Measurements from ENCODE around the gene SH3BP1.

SH3BP1 gene

DNA sequence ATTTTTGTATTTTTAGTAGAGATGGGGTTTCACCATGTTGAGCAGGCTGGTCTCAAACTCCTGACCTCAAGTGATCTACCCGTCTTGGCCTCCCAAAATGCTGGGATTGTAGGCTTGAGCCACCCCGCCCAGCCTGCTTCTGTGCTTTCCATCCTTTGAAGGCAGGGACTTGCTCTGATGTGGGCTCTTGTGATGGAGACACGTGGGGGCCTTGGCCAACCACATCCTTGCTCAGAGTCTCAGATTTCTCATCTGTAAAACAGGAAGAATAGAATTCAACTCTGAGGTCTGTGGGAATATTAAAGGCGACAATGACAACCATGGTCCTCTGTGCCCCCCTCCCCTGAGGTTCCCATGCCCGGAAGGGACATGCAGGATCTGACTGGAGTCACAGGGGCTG, 34.6 kb upstream of the SH3BP1 start:
- TF ChIP-seq, protein P1, sequence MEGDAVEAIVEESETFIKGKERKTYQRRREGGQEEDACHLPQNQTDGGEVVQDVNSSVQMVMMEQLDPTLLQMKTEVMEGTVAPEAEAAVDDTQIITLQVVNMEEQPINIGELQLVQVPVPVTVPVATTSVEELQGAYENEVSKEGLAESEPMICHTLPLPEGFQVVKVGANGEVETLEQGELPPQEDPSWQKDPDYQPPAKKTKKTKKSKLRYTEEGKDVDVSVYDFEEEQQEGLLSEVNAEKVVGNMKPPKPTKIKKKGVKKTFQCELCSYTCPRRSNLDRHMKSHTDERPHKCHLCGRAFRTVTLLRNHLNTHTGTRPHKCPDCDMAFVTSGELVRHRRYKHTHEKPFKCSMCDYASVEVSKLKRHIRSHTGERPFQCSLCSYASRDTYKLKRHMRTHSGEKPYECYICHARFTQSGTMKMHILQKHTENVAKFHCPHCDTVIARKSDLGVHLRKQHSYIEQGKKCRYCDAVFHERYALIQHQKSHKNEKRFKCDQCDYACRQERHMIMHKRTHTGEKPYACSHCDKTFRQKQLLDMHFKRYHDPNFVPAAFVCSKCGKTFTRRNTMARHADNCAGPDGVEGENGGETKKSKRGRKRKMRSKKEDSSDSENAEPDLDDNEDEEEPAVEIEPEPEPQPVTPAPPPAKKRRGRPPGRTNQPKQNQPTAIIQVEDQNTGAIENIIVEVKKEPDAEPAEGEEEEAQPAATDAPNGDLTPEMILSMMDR (IDR thresholded peaks at IDR 0.05) = no peak

GRCh38 chr22:37607010-37607934, 32.2 kb upstream of the SH3BP1 start:
- TF ChIP-seq, protein P1 (IDR thresholded peaks at IDR 0.05) = peak; percentile 99

DNA sequence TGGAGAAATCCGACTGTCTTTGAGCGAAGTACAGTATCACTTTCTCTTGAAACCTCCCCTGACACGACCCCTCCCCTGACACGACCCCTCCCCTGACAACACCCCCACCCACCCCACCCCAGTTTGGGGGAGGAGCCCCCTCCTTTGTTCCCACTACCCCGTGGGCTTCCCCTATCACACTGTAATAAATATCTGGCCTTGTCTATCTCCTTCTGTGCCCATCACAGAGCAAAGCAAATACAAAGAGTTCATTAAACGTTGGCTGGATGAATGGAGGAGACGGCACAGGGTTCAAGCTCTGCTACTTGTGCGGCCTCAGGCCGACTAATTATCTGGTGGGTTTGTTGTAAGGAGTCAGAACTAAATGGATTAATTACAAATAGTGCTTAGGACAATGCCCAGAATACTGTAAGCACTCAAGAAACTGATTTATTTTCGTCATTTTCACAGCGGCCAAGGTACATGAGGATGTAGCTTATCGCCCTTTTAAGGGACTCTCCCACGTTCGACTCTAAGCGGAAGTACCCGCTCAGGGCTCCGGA, 31.5 kb upstream of the SH3BP1 start:
- TF ChIP-seq, protein P1 (IDR thresholded peaks at IDR 0.05) = no peak

DNA sequence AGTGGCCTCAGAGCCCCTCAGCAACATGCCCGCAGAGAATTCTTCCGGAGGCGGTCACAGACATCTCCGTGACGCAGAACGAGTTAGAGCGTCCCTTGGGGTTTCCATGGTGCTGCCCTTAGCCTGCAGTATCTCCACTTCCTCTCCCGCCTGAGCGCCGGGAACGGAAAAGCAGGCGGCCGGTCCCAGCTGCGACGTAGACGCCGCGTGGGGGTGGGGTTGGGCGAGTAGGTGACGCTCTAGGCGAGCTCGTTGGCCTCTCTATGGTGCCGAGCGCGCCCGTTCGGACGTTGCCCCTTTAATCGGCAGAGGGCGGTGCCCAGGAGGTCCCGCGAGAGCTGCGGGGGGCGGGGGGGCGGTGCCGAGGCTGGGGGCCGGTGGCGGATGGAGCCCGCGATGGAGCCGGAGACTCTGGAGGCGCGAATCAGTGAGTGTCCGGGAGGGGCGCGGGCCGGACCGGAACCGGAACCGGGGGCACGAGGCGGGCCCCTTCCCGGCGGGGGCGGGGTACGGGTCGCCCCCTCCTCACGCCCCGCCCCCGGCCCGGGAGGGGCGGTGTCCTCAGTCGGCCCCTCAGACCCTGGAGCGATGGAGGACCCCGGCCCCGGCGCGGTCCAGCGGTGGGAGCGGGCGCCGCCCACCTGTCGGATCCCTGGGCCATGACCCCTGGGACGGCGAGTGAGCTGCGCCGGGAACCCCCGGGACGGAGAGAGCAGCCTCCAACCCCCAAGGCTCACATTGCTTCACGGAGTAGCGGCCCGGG, 30.8 kb upstream of the SH3BP1 start, which contains the start of gene GGA1:
Gene GGA1, plus strand, starts transcription at position 358 of the 763 bp plus-strand sequence. Its CDS starts 27 bp downstream, at position 385.
- TF ChIP-seq, protein P1 (IDR thresholded peaks at IDR 0.05) = no peak

GRCh38 chr22:37609240-37610152, 30.0 kb upstream of the SH3BP1 start:
- TF ChIP-seq, protein P1 (IDR thresholded peaks at IDR 0.05) = no peak

- TF ChIP-seq, protein P1 (IDR thresholded peaks at IDR 0.05) = no peak
Measured at GRCh38 chr22:37610480-37611129, 28.9 kb upstream of the SH3BP1 start.
